Thyroid gland (tissue), 4 donors: Measurements from ENCODE around the gene CD6.

Source experiments
- POLR2A ChIP-seq, 2 donors: fragments of 450-650 bp; IDR thresholded peaks; one replicate each; pipeline ENCODE4 v1.6.1; 2017; ENCODE audit warnings: antibody characterized with exemption in 2 of 2, mild to moderate bottlenecking in 2 of 2, moderate library complexity in 1 of 2
- TF ChIP-seq, protein P1 (sequence below), 6 experiments: fragments of 200-600 bp in 3 of 6; fragments of 450-650 bp in 3 of 6; sonication (generic) in 3 of 6; IDR thresholded peaks; one replicate each; pipeline ENCODE4 v1.5.1; 2016 to 2019; ENCODE audit warnings: antibody characterized with exemption in 6 of 6, mild to moderate bottlenecking in 2 of 6, inconsistent platforms in 1 of 6, moderate library complexity in 1 of 6

DNA sequence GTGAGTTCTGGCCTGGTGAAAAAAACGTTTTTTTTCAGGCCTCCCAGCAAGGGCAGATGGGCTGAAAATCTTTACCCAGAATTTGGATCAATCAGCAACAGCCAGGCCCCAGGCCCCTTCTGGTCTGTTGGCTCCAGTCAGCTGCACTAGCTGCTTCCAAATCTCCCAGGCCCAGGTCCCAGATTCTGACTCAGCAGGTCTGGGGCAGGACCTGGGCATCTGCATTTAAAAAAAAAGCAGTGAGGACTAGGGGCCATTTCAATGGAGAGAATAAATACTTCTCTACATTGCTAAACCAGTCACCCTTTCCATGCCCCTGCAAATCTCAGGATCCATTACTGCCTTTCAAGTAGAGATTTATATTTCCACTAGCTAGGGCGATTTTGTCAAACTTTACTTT is 23.8 kb upstream of the CD6 start:
- TF ChIP-seq, protein P1, sequence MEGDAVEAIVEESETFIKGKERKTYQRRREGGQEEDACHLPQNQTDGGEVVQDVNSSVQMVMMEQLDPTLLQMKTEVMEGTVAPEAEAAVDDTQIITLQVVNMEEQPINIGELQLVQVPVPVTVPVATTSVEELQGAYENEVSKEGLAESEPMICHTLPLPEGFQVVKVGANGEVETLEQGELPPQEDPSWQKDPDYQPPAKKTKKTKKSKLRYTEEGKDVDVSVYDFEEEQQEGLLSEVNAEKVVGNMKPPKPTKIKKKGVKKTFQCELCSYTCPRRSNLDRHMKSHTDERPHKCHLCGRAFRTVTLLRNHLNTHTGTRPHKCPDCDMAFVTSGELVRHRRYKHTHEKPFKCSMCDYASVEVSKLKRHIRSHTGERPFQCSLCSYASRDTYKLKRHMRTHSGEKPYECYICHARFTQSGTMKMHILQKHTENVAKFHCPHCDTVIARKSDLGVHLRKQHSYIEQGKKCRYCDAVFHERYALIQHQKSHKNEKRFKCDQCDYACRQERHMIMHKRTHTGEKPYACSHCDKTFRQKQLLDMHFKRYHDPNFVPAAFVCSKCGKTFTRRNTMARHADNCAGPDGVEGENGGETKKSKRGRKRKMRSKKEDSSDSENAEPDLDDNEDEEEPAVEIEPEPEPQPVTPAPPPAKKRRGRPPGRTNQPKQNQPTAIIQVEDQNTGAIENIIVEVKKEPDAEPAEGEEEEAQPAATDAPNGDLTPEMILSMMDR (IDR thresholded peaks at IDR 0.05): no peak
- TF ChIP-seq POLR2A (IDR thresholded peaks at IDR 0.05): no peak
